Stimulated activated CD4-positive, alpha-beta T cell treated with anti-CD3 and anti-CD28 coated beads, Interleukin-2, amount 100 ng/mL, for 48 hours (primary cell): ENCODE measurements around the gene PALD1.

Source experiments
- DNase-seq, 2 donors: peaks; one replicate each; pipeline ENCODE4 v3.0.0-alpha.2; 2020

PALD1 gene

GRCh38 chr10:70508912-70509756 is 30.6 kb downstream of the PALD1 start:
- no peak for DNase-seq

- no peak for DNase-seq
These were observed 31.2 kb downstream of the PALD1 start for GRCh38 chr10:70509757-70510147.

GRCh38 chr10:70510453-70510852 is 31.9 kb downstream of the PALD1 start:
- DNase-seq, result no peak

GRCh38 chr10:70510904-70511303 is 32.3 kb downstream of the PALD1 start:
- DNase-seq, result no peak

GRCh38 chr10:70512149-70512639 is 33.6 kb downstream of the PALD1 start:
- DNase-seq, result no peak

GRCh38 chr10:70513848-70514309 is 35.3 kb downstream of the PALD1 start:
- peak; percentile 11 to 29 for DNase-seq

- no peak for DNase-seq
These were observed 36.0 kb downstream of the PALD1 start for GRCh38 chr10:70514591-70514990.

- no peak for DNase-seq
These were observed 36.6 kb downstream of the PALD1 start for GRCh38 chr10:70515035-70515667.

- DNase-seq, result no peak
These were observed 40.1 kb downstream of the PALD1 start for GRCh38 chr10:70518695-70519094.

GRCh38 chr10:70523057-70523456 is 44.5 kb downstream of the PALD1 start:
- DNase-seq, result no peak

GRCh38 chr10:70523549-70523948 is 45.0 kb downstream of the PALD1 start:
- DNase-seq, result no peak

GRCh38 chr10:70528314-70528713 is 49.7 kb downstream of the PALD1 start:
- DNase-seq, result no peak

GRCh38 chr10:70528741-70529362 is 50.3 kb downstream of the PALD1 start:
- no peak for DNase-seq

GRCh38 chr10:70529848-70530247 is 51.3 kb downstream of the PALD1 start:
- no peak for DNase-seq

- no peak for DNase-seq
These were observed 51.7 kb downstream of the PALD1 start for GRCh38 chr10:70530315-70530714.

GRCh38 chr10:70532554-70533188 is 54.1 kb downstream of the PALD1 start:
- no peak for DNase-seq

- DNase-seq, result no peak
These were observed 54.6 kb downstream of the PALD1 start for GRCh38 chr10:70533189-70533558.

GRCh38 chr10:70534281-70534680 is 55.7 kb downstream of the PALD1 start:
- no peak for DNase-seq

GRCh38 chr10:70535001-70535400 is 56.4 kb downstream of the PALD1 start:
- DNase-seq, result no peak

GRCh38 chr10:70535451-70535850 is 56.9 kb downstream of the PALD1 start:
- no peak for DNase-seq

- no peak for DNase-seq
These were observed 57.8 kb downstream of the PALD1 start for GRCh38 chr10:70536196-70536861.

GRCh38 chr10:70537398-70538194 is 59.0 kb downstream of the PALD1 start:
- peak; percentile 36 to 40 for DNase-seq
